GM19025 (cell line): ENCODE data around the gene PXYLP1.
"Not testable (repeated sequence)": the region's sequence is repeated elsewhere in the genome, so short reads cannot be mapped to it uniquely, and the experiment has no call there.

Source experiments
- ATAC-seq: cut with Tn5 transposase; IDR thresholded peaks from one replicate; pipeline ENCODE4 v1.9.1; 2021; ENCODE audit warnings: mild to moderate bottlenecking, low read depth, moderate library complexity; ENCODE audit not compliant: unreplicated experiment

Gene PXYLP1

GRCh38 chr3:141314415-141314814 lies 82.8 kb downstream of the PXYLP1 start:
- not testable (repeated sequence) for ATAC-seq

GRCh38 chr3:141316851-141317250 lies 85.2 kb downstream of the PXYLP1 start:
- no peak for ATAC-seq

GRCh38 chr3:141320399-141321108 lies 88.9 kb downstream of the PXYLP1 start:
- ATAC-seq = no peak

- ATAC-seq = no peak
Measured at GRCh38 chr3:141321109-141321497, 89.5 kb downstream of the PXYLP1 start.

- no peak for ATAC-seq
Measured at GRCh38 chr3:141323936-141324704, 92.5 kb downstream of the PXYLP1 start.

- no peak for ATAC-seq
Measured at GRCh38 chr3:141326123-141326522, 94.5 kb downstream of the PXYLP1 start.

- no peak for ATAC-seq
Measured at GRCh38 chr3:141326626-141327025, 95.0 kb downstream of the PXYLP1 start.

- ATAC-seq = peak; percentile 52
Measured at GRCh38 chr3:141328286-141329166, 96.9 kb downstream of the PXYLP1 start.

- no peak for ATAC-seq
Measured at GRCh38 chr3:141330235-141330634, 98.6 kb downstream of the PXYLP1 start.

- no peak for ATAC-seq
Measured at GRCh38 chr3:141330718-141331376, 99.2 kb downstream of the PXYLP1 start.

GRCh38 chr3:141331377-141332318 lies 100.0 kb downstream of the PXYLP1 start:
- ATAC-seq = no peak

GRCh38 chr3:141332416-141332815 lies 100.8 kb downstream of the PXYLP1 start:
- ATAC-seq = no peak

- ATAC-seq = no peak
Measured at GRCh38 chr3:141333836-141334626, 102.4 kb downstream of the PXYLP1 start.

- no peak for ATAC-seq
Measured at GRCh38 chr3:141334627-141335250, 103.1 kb downstream of the PXYLP1 start.

- no peak for ATAC-seq
Measured at GRCh38 chr3:141335531-141336061, 104.0 kb downstream of the PXYLP1 start.

- ATAC-seq = peak; percentile 78
Measured at GRCh38 chr3:141336672-141337522, 105.3 kb downstream of the PXYLP1 start.

GRCh38 chr3:141337523-141337854 lies 105.9 kb downstream of the PXYLP1 start:
- no peak for ATAC-seq
